Measurements from ENCODE around the gene PDGFA. TPM values are rescaled to one million over a fixed set of nuclear protein-coding genes. Genes with fewer than 3 reads are reported as not detected.

Gene PDGFA
- total and polyA plus RNA-seq, 2 donors from 2014 or later = 14.1 to 53.0 TPM

DNA sequence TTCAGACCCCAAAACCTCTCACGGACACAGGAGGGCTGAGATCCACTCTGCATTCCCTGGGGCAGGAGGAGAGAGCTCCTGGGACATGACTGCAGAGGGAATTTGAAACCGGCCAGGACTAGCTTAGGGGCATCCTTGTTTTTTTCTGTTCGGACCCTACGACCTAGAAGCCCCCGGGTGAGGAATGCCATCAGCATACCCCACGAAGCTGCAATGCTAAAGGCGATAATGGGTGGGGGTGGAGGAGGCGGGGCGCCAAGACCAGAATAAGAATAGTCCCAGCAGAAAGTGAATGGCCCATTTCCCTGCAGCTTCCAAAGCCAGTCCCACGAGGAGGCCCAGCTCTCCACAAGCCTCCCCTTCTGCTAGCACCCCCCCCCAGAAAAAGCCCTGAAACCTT is 4.0 kb downstream of the PDGFA start:
- no peak overlapping the region for H3K9ac ChIP-seq (ENCODE audit: low read length in 3 of 3)
- no peak overlapping the region for H3K4me3 ChIP-seq (ENCODE audit: low read length in 3 of 3)
- H3K4me1 ChIP-seq (ENCODE audit: control insufficient read depth in 2 of 3, insufficient read depth in 2 of 3, low read depth in 1 of 3, low read length in 3 of 3) = peaks cover 0 to 10% (median 2%) of the 10 kb centered on the region in 3 donors
- H3K27me3 ChIP-seq (ENCODE audit: control insufficient read depth, insufficient read depth, low read length) = no peaks in the 10 kb centered on the region
- intact Hi-C loops (cut with DNase I) = no loop called here
- no peak overlapping the region for H3K27ac ChIP-seq (ENCODE audit: low read depth in 2 of 2, low read length in 2 of 2)
- FAIRE-seq = no peak
- TF ChIP-seq, protein P1, sequence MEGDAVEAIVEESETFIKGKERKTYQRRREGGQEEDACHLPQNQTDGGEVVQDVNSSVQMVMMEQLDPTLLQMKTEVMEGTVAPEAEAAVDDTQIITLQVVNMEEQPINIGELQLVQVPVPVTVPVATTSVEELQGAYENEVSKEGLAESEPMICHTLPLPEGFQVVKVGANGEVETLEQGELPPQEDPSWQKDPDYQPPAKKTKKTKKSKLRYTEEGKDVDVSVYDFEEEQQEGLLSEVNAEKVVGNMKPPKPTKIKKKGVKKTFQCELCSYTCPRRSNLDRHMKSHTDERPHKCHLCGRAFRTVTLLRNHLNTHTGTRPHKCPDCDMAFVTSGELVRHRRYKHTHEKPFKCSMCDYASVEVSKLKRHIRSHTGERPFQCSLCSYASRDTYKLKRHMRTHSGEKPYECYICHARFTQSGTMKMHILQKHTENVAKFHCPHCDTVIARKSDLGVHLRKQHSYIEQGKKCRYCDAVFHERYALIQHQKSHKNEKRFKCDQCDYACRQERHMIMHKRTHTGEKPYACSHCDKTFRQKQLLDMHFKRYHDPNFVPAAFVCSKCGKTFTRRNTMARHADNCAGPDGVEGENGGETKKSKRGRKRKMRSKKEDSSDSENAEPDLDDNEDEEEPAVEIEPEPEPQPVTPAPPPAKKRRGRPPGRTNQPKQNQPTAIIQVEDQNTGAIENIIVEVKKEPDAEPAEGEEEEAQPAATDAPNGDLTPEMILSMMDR (IDR thresholded peaks at IDR 0.05; ENCODE audit: borderline replicate concordance, extremely low read depth, insufficient read depth) = no peak
- H3K9me3 ChIP-seq (ENCODE audit: control insufficient read depth in 2 of 3, insufficient read depth in 1 of 3, low read length in 3 of 3) = no peaks in the 10 kb centered on the region
- no peaks in the 10 kb centered on the region for H3K36me3 ChIP-seq (ENCODE audit: control insufficient read depth in 2 of 3, insufficient read depth in 3 of 3, low read length in 3 of 3)
- DNase-seq = no peak

DNA sequence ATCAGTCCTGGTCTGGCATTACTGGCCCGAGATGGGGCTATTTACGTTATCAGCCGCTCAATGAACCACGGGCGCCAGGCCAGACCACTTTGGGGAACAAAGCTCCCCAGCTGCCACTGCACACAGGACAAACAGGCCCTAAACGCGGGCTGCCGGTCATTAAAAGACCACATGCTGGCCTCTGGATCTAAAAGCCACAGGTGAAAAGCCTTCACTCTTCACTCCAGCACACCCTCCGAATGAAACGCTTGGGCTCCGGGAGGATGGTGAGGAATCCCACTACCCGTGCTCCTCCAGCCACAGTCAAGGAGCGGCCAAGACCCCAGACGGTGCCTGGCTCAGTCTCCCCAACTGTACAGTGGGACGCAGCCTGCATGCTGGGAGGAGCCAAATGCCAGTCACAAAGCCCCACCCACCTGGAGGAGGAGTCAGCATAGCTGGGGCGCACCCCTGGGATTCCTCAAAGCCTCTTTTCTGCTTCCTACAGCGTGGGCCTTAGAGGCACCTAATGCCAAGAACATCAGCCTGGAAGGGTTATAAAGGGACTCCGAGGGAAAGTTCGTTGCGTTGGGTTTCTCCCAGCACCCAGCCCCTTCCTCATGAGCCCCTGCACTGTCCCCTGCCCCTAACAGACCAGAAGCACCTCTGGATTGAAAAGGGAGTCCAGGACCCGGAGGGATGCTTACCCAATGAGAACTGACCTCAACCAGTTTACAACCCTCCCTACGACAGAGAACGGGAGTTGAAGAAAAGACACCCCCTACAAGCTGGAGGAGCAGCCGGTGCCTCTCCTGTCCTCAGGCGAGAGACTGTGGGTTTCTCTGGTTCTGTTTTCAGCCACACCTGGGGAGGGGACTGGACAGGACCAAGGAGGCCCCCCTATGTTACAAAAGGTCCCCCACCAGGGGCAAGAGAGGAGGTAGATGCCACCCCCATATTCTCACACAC is 4.7 kb downstream of the PDGFA start:
- Histone ChIP-seq H3K27ac (ENCODE audit: low read depth in 2 of 2, low read length in 2 of 2) (no peak overlapping the region), H3K27me3 (ENCODE audit: control insufficient read depth, insufficient read depth, low read length) (no peaks in the 10 kb centered on the region), H3K4me1 (ENCODE audit: control insufficient read depth in 2 of 3, insufficient read depth in 2 of 3, low read depth in 1 of 3, low read length in 3 of 3) (peaks cover 0 to 10% (median 0%) of the 10 kb centered on the region in 3 donors), H3K36me3 (ENCODE audit: control insufficient read depth in 2 of 3, insufficient read depth in 3 of 3, low read length in 3 of 3) (no peaks in the 10 kb centered on the region), H3K9me3 (ENCODE audit: control insufficient read depth in 2 of 3, insufficient read depth in 1 of 3, low read length in 3 of 3) (no peaks in the 10 kb centered on the region), H3K9ac (ENCODE audit: low read length in 3 of 3) (no peak overlapping the region), H3K4me3 (ENCODE audit: low read length in 3 of 3) (no peak overlapping the region)
- no peak for FAIRE-seq
- intact Hi-C loops (cut with DNase I) = no loop called here
- TF ChIP-seq, protein P1 (IDR thresholded peaks at IDR 0.05; ENCODE audit: borderline replicate concordance, extremely low read depth, insufficient read depth) = no peak
- DNase-seq = no peak

DNA sequence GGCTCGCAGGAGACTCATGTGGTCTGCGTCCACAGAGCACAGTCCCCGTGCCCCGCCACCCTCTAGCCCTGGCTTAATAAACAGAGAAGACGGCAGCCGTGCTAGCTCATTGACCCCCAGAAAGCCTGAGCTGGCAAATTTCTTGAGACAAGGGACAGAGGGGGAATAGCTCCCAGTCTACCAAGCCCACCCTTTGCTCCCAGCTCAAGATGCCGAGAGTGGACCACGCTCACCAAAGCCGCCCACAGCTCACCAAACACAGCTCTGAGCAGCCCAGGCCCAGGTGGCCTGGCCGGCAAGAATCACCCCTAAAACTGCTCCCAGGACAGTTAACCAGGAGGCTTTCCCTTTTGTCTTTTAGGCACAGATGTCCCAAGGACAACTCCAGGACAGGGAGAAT is 5.4 kb downstream of the PDGFA start:
- no peak overlapping the region for H3K9ac ChIP-seq (ENCODE audit: low read length in 3 of 3)
- no peak overlapping the region for H3K27ac ChIP-seq (ENCODE audit: low read depth in 2 of 2, low read length in 2 of 2)

More for the DNA sequence above, 5.4 kb downstream of the PDGFA start:
- TF ChIP-seq, protein P1 (IDR thresholded peaks at IDR 0.05; ENCODE audit: borderline replicate concordance, extremely low read depth, insufficient read depth) = no peak
- H3K9me3 ChIP-seq (ENCODE audit: control insufficient read depth in 2 of 3, insufficient read depth in 1 of 3, low read length in 3 of 3) = no peaks in the 10 kb centered on the region
- peaks cover 0 to 10% (median 0%) of the 10 kb centered on the region in 3 donors for H3K4me1 ChIP-seq (ENCODE audit: control insufficient read depth in 2 of 3, insufficient read depth in 2 of 3, low read depth in 1 of 3, low read length in 3 of 3)
- DNase-seq (no peak), FAIRE-seq (no peak)
- H3K27me3 ChIP-seq (ENCODE audit: control insufficient read depth, insufficient read depth, low read length) = no peaks in the 10 kb centered on the region
- no peak overlapping the region for H3K4me3 ChIP-seq (ENCODE audit: low read length in 3 of 3)
- intact Hi-C loops (cut with DNase I) = no loop called here
- no peaks in the 10 kb centered on the region for H3K36me3 ChIP-seq (ENCODE audit: control insufficient read depth in 2 of 3, insufficient read depth in 3 of 3, low read length in 3 of 3)
